ENCODE results near the gene DNASE1L1.

The DNASE1L1 gene

GRCh38 chrX:154368630-154369448 is 40.2 kb downstream of the DNASE1L1 start:
- no peak for TF ChIP-seq NFIC (IDR thresholded peaks at IDR 0.05)
- TF ChIP-seq TAF1 (IDR thresholded peaks at IDR 0.05; ENCODE audit: low read depth), result no peak
- no peak for TF ChIP-seq YY1 (IDR thresholded peaks at IDR 0.05; ENCODE audit: low read depth)
- no peak for TF ChIP-seq EGR1 (IDR thresholded peaks at IDR 0.05)
- no peak for TF ChIP-seq ZBTB7A (IDR thresholded peaks at IDR 0.05; ENCODE audit: low read depth)
- no peak for TF ChIP-seq REST (IDR thresholded peaks at IDR 0.05; ENCODE audit: low read depth)
- TF ChIP-seq, protein P1, sequence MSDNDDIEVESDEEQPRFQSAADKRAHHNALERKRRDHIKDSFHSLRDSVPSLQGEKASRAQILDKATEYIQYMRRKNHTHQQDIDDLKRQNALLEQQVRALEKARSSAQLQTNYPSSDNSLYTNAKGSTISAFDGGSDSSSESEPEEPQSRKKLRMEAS (IDR thresholded peaks at IDR 0.05), result no peak
- no peak for TF ChIP-seq FOXM1 (IDR thresholded peaks at IDR 0.05; ENCODE audit: borderline replicate concordance, low read depth)
- no peak for TF ChIP-seq RAD21 (IDR thresholded peaks at IDR 0.05; ENCODE audit: low read depth)
- TF ChIP-seq EP300 (IDR thresholded peaks at IDR 0.05; ENCODE audit: borderline replicate concordance), result 0 out of 2 replicates have a peak, but pooled peaks have one; percentile 24
- TF ChIP-seq TCF12 (IDR thresholded peaks at IDR 0.05; ENCODE audit: low read depth), result 0 out of 2 replicates have a peak, but pooled peaks have one; percentile 26
- peak; percentile 71 for TF ChIP-seq TEAD4 (IDR thresholded peaks at IDR 0.05)
- TF ChIP-seq, protein P2, sequence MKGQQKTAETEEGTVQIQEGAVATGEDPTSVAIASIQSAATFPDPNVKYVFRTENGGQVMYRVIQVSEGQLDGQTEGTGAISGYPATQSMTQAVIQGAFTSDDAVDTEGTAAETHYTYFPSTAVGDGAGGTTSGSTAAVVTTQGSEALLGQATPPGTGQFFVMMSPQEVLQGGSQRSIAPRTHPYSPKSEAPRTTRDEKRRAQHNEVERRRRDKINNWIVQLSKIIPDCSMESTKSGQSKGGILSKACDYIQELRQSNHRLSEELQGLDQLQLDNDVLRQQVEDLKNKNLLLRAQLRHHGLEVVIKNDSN (IDR thresholded peaks at IDR 0.05), result no peak
- TF ChIP-seq CREB1 (IDR thresholded peaks at IDR 0.05; ENCODE audit: low read depth), result no peak

- no peak for TF ChIP-seq REST (IDR thresholded peaks at IDR 0.05; ENCODE audit: low read depth)
- no peak for TF ChIP-seq ZBTB7A (IDR thresholded peaks at IDR 0.05; ENCODE audit: low read depth)
- no peak for TF ChIP-seq YY1 (IDR thresholded peaks at IDR 0.05; ENCODE audit: low read depth)
- no peak for TF ChIP-seq CREB1 (IDR thresholded peaks at IDR 0.05; ENCODE audit: low read depth)
- TF ChIP-seq TCF12 (IDR thresholded peaks at IDR 0.05; ENCODE audit: low read depth), result no peak
- TF ChIP-seq EGR1 (IDR thresholded peaks at IDR 0.05), result no peak
These were observed 41.4 kb downstream of the DNASE1L1 start for GRCh38 chrX:154367474-154368308.

DNA sequence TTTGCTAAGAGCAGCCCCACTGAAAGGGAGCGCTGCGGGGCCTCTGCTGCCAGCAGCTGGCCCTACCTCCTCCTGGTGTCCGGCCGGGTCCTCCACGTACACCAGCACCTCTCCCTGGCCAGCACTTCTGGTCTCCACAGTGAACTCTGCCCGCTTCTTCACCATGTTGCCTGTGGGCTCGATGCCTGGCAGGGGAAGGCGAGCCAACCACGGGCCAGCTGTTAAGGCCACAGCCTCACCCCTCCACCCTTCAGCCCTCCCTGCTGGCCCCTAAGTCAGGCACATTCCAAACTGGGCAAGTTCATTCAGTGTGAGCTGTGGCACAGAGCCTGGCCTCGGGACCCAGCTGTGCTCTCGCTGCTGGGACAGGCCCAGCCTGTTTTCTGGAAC is 42.4 kb downstream of the DNASE1L1 start:
- TF ChIP-seq YY1 (IDR thresholded peaks at IDR 0.05; ENCODE audit: low read depth), result no peak
- TF ChIP-seq, protein P2 (IDR thresholded peaks at IDR 0.05), result no peak
- TF ChIP-seq RAD21 (IDR thresholded peaks at IDR 0.05; ENCODE audit: low read depth), result no peak
- TF ChIP-seq FOXM1 (IDR thresholded peaks at IDR 0.05; ENCODE audit: borderline replicate concordance, low read depth), result no peak
- TF ChIP-seq TAF1 (IDR thresholded peaks at IDR 0.05; ENCODE audit: low read depth), result no peak
- no peak for TF ChIP-seq EP300 (IDR thresholded peaks at IDR 0.05; ENCODE audit: borderline replicate concordance)
- TF ChIP-seq TEAD4 (IDR thresholded peaks at IDR 0.05), result no peak
- TF ChIP-seq ZBTB7A (IDR thresholded peaks at IDR 0.05; ENCODE audit: low read depth), result no peak
- TF ChIP-seq NFIC (IDR thresholded peaks at IDR 0.05), result no peak
- TF ChIP-seq EGR1 (IDR thresholded peaks at IDR 0.05), result no peak
- no peak for TF ChIP-seq TCF12 (IDR thresholded peaks at IDR 0.05; ENCODE audit: low read depth)
- TF ChIP-seq, protein P1 (IDR thresholded peaks at IDR 0.05), result no peak
- TF ChIP-seq CREB1 (IDR thresholded peaks at IDR 0.05; ENCODE audit: low read depth), result no peak
- no peak for TF ChIP-seq CEBPB (IDR thresholded peaks at IDR 0.05)

DNA sequence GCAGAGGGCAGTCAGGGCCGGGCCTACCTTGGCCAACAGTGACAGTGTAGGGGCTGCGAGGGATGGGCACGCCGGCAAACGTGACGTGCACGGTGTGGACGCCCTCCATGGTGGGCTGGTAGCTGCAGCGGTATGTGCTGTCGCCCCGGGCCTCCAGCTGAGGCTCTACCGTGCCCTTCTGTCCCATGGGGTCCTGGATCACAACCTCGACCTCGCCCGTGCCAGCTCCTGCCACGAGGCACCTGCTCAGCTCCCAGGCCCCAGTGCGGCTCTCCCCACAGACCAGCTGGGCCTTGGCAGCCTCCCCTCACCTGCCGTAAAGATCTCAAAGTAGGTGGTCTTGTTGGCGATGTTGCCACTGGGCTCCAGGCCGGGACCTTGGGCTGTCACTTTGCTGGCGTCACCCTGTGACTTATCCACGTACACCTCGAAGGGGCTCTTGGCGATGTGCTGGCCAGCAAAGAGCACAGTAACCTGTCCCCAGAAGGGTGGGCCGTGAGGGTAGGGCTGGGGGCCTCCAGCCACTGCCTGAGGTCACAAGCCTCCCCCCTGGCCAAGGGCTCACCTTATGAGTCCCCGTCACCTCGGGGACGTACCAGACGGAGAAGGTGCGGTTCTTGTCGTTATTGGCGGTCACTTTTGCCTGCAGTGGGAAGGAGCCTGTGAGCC is 42.9 kb downstream of the DNASE1L1 start:
- TF ChIP-seq CREB1 (IDR thresholded peaks at IDR 0.05; ENCODE audit: low read depth), result no peak
- TF ChIP-seq, protein P2 (IDR thresholded peaks at IDR 0.05), result no peak
- TF ChIP-seq NFIC (IDR thresholded peaks at IDR 0.05), result no peak
- no peak for TF ChIP-seq REST (IDR thresholded peaks at IDR 0.05; ENCODE audit: low read depth)
- no peak for TF ChIP-seq EGR1 (IDR thresholded peaks at IDR 0.05)
- TF ChIP-seq, protein P1 (IDR thresholded peaks at IDR 0.05), result no peak
- TF ChIP-seq TEAD4 (IDR thresholded peaks at IDR 0.05), result no peak
- no peak for TF ChIP-seq CEBPB (IDR thresholded peaks at IDR 0.05)
- no peak for TF ChIP-seq FOXM1 (IDR thresholded peaks at IDR 0.05; ENCODE audit: borderline replicate concordance, low read depth)
- no peak for TF ChIP-seq RAD21 (IDR thresholded peaks at IDR 0.05; ENCODE audit: low read depth)
- no peak for TF ChIP-seq EP300 (IDR thresholded peaks at IDR 0.05; ENCODE audit: borderline replicate concordance)

Data from Ishikawa (cell line).